ENCODE data around the gene ZFYVE28. TPM values are rescaled to one million over a fixed set of nuclear protein-coding genes. Genes with fewer than 3 reads are reported as not detected.

The ZFYVE28 gene
- total RNA-seq, 2 donors from 2014 or later, result 5.7 to 16.8 TPM

GRCh38 chr4:2445571-2445970, 27.1 kb upstream of the ZFYVE28 start:
- H3K27me3 ChIP-seq, result no peaks in the 10 kb centered on the region
- ATAC-seq (no peak), DNase-seq (no peak)

DNA sequence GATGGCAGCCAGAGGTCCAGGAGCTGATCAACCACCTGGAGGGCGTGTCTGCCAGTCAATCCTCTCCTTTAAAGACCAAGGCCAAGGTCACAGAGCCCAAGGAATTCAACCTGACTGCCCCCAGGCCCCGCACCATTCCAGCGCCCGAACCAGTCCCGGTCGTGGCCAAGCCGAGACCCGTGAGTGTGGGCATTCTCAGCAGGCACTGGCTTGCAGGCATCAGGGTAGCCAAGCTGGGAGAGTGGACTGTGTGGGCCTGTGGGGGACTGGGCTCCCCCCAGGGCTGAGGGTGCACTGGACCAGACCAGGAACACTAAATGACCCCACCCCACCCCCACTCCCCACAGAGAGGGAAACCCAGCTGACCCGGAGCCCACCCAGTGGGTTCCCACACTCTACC, 26.7 kb upstream of the ZFYVE28 start:
- Histone ChIP-seq H3K27ac (no peak overlapping the region), H3K4me1 (peaks cover 4% of the 10 kb centered on the region), H3K36me3 (replicated peaks in 1 of 2; ENCODE audit: insufficient read depth in 1 of 2, low read depth in 2 of 2) (no peaks in the 10 kb centered on the region), H3K9me3 (no peaks in the 10 kb centered on the region), H3K27me3 (no peaks in the 10 kb centered on the region), H3K4me3 (no peak overlapping the region)
- DNase-seq (no peak), ATAC-seq (no peak)
- intact Hi-C loops (cut with DNase I), result loop anchor here (10.0 kb wide), 1 partner anchor 230 kb away; no protein-coding TSS in a partner anchor
- WGBS, 2 donors, result 96 to 100% methylated on average over 1 to 9 of the region's 9 CpGs
- no peak for TF ChIP-seq POLR2A (IDR thresholded peaks at IDR 0.05)

More at GRCh38 chr4:2445571-2445970, 27.1 kb upstream of the ZFYVE28 start:
- TF ChIP-seq POLR2A (IDR thresholded peaks at IDR 0.05) (no peak), CTCF (IDR thresholded peaks at IDR 0.05) (no peak)
- H3K4me3 ChIP-seq, result no peak overlapping the region
- H3K9me3 ChIP-seq, result no peaks in the 10 kb centered on the region
- H3K4me1 ChIP-seq, result peaks cover 4% of the 10 kb centered on the region
- no peak overlapping the region for H3K27ac ChIP-seq
- no peaks in the 10 kb centered on the region for H3K36me3 ChIP-seq (replicated peaks in 1 of 2; ENCODE audit: insufficient read depth in 1 of 2, low read depth in 2 of 2)
- intact Hi-C loops (cut with DNase I), result loop anchor here (10.0 kb wide), 1 partner anchor 231 kb away; no protein-coding TSS in a partner anchor
- 91 to 97% methylated on average over 4 to 6 of the region's 6 CpGs for WGBS, 2 donors

- ATAC-seq, result no peak
- no peak overlapping the region for H3K4me3 ChIP-seq
- DNase-seq, result peak in 1 of 4 donors; percentile 9
- WGBS, 2 donors, result 81 to 86% methylated on average over 3 to 7 of the region's 7 CpGs
- H3K9me3 ChIP-seq, result no peaks in the 10 kb centered on the region
- no peaks in the 10 kb centered on the region for H3K27me3 ChIP-seq
- intact Hi-C loops (cut with DNase I), result loop anchor here (10.0 kb wide), 1 partner anchor 229 kb away; no protein-coding TSS in a partner anchor
- TF ChIP-seq CTCF (IDR thresholded peaks at IDR 0.05) (no peak), POLR2A (IDR thresholded peaks at IDR 0.05) (no peak)
- no peaks in the 10 kb centered on the region for H3K36me3 ChIP-seq (replicated peaks in 1 of 2; ENCODE audit: insufficient read depth in 1 of 2, low read depth in 2 of 2)
- H3K4me1 ChIP-seq, result peaks cover 4% of the 10 kb centered on the region
- no peak overlapping the region for H3K27ac ChIP-seq
Observed at GRCh38 chr4:2443956-2444740, 25.7 kb upstream of the ZFYVE28 start.

GRCh38 chr4:2443061-2443730, 24.8 kb upstream of the ZFYVE28 start:
- Histone ChIP-seq H3K27ac (no peak overlapping the region), H3K27me3 (no peaks in the 10 kb centered on the region), H3K36me3 (replicated peaks in 1 of 2; ENCODE audit: insufficient read depth in 1 of 2, low read depth in 2 of 2) (no peaks in the 10 kb centered on the region), H3K9me3 (no peaks in the 10 kb centered on the region), H3K4me3 (no peak overlapping the region), H3K4me1 (peaks cover 4% of the 10 kb centered on the region)
- ATAC-seq, result no peak
- intact Hi-C loops (cut with DNase I), result loop anchor here (10.0 kb wide), 1 partner anchor 228 kb away; no protein-coding TSS in a partner anchor
- DNase-seq, result peak in 1 of 4 donors; percentile 9
- TF ChIP-seq CTCF (IDR thresholded peaks at IDR 0.05) (no peak), POLR2A (IDR thresholded peaks at IDR 0.05) (no peak)
- WGBS, 2 donors, result 78 to 100% methylated on average over 1 to 18 of the region's 20 CpGs

Measured in body of pancreas (tissue), 4 donors.